Astrocyte (in vitro differentiated cells and primary cell): ENCODE data around the gene NAV1. TPM values are rescaled to one million over a fixed set of nuclear protein-coding genes. Genes with fewer than 3 reads are reported as not detected.
A peak's percentile ranks its signal among the peaks of the same experiment; 100 is the strongest.

Source experiments
- DNase-seq: peaks from one replicate; pipeline ENCODE4 v3.0.0-alpha.2; 2010; ENCODE audit warnings: low read depth
- FAIRE-seq: peaks from 2 replicates; lab custom pipeline; 2011; peaks lifted over from hg19 to GRCh38; lab: Jason Lieb, UNC
- H2AFZ ChIP-seq: 2 replicates; pipeline ENCODE4 v1.6.0; 2012; ENCODE audit warnings: low read depth, low read length, inconsistent platforms
- H3K27ac ChIP-seq: 2 replicates; pipeline ENCODE4 v1.5.1; 2011; ENCODE audit warnings: low read depth, low read length, inconsistent platforms
- H3K27me3 ChIP-seq: 2 replicates; pipeline ENCODE4 v1.6.0; 2011; ENCODE audit warnings: low read length, inconsistent platforms; ENCODE audit not compliant: insufficient read depth
- H3K36me3 ChIP-seq: 2 replicates; pipeline ENCODE4 v1.5.1; 2011; ENCODE audit warnings: low read length, inconsistent platforms; ENCODE audit not compliant: insufficient read depth
- H3K4me1 ChIP-seq: 2 replicates; pipeline ENCODE4 v1.5.1; 2011; ENCODE audit warnings: low read length, inconsistent platforms; ENCODE audit not compliant: insufficient read depth
- H3K4me2 ChIP-seq: 2 replicates; pipeline ENCODE4 v1.6.0; 2012; ENCODE audit warnings: low read length, inconsistent platforms
- H3K4me3 ChIP-seq: 2 replicates; pipeline ENCODE4 v1.5.1; 2011; ENCODE audit warnings: low read depth, mild to moderate bottlenecking, low read length, inconsistent platforms; ENCODE audit not compliant: insufficient read depth
- H3K79me2 ChIP-seq: 2 replicates; pipeline ENCODE4 v1.6.0; 2012; ENCODE audit warnings: mild to moderate bottlenecking, low read length, inconsistent platforms; ENCODE audit not compliant: insufficient read depth
- H3K9ac ChIP-seq: 2 replicates; pipeline ENCODE4 v1.6.0; 2012; ENCODE audit warnings: mild to moderate bottlenecking, low read length, inconsistent platforms
- H3K9me3 ChIP-seq: 2 replicates; pipeline ENCODE4 v1.5.1; 2012; ENCODE audit warnings: low read depth, mild to moderate bottlenecking, low read length, inconsistent platforms; ENCODE audit not compliant: insufficient read depth
- H4K20me1 ChIP-seq: 2 replicates; pipeline ENCODE4 v1.6.0; 2012; ENCODE audit warnings: low read length, inconsistent platforms; ENCODE audit not compliant: insufficient read depth
- H3K27ac Mint-ChIP-seq: one replicate; pipeline ENCODE4 v1.8.0; 2021; ENCODE audit warnings: mild to moderate bottlenecking, mixed read lengths; ENCODE audit not compliant: unreplicated experiment
- H3K27me3 Mint-ChIP-seq: one replicate; pipeline ENCODE4 v1.8.0; 2021; ENCODE audit warnings: low read depth, mixed read lengths; ENCODE audit not compliant: unreplicated experiment
- H3K36me3 Mint-ChIP-seq: one replicate; pipeline ENCODE4 v1.8.0; 2021; ENCODE audit warnings: low read depth, mixed read lengths; ENCODE audit not compliant: unreplicated experiment
- H3K4me1 Mint-ChIP-seq: one replicate; pipeline ENCODE4 v1.8.0; 2021; ENCODE audit warnings: low read depth, mixed read lengths; ENCODE audit not compliant: unreplicated experiment
- H3K4me3 Mint-ChIP-seq: one replicate; pipeline ENCODE4 v1.8.0; 2021; ENCODE audit warnings: mild to moderate bottlenecking, moderate library complexity, mixed read lengths; ENCODE audit not compliant: unreplicated experiment
- H3K9me3 Mint-ChIP-seq: one replicate; pipeline ENCODE4 v1.8.0; 2021; ENCODE audit warnings: mild to moderate bottlenecking, mixed read lengths; ENCODE audit not compliant: unreplicated experiment
- EZH2 ChIP-seq: IDR thresholded peaks from 2 replicates; pipeline ENCODE4 v1.6.1; 2012; ENCODE audit warnings: mild to moderate bottlenecking, low read length, inconsistent platforms; ENCODE audit not compliant: insufficient read depth
- total RNA-seq: library from RNA; stranded (reverse); gene quantifications from 2 replicates; pipeline ENCODE4 v1.2.1, GENCODE V29; 2021
- TF ChIP-seq, protein P1 (sequence below): IDR thresholded peaks from 2 replicates; pipeline ENCODE4 v1.5.1; 2011; ENCODE audit warnings: low read depth, mild to moderate bottlenecking, inconsistent platforms, low read length, moderate library complexity; ENCODE audit not compliant: insufficient read depth

Gene NAV1
- total RNA-seq, 1 donor from 2014 or later = 79.7 TPM

DNA sequence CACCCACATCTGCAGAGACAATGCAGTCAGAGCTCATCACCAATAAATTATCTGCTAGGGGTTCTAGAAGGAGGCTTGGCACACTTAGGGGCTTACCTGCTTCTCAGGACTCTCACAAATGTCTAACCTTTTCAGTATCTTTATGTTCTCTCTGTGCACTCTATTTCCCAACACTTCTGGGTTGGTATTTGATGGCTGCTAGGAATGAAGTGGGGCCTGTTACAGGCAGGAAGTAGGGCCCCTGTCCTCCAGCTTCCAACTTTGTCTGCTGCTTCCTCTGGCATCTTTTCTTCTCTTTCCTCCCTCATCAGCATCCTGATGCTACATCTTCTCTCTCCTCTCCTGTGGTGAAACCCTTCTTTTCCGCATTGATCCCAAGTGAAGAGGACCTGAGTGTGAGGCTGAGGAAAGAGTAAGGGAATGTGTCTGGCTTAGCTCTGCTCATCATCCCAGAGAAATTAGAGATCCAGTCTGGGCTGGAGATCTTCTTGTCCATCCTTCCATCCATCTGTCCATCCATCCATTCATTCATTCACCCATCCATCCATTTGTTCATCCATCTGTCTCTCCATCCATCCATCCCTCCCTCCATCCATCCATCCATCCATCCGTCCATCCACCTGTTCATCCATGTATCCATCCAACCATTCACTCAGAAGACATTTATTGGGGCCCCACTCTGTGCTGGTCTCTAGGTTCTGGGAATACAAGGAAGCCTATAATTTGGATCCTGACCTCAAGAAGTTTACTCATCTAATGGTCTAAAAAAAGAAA, 29.1 kb upstream of the NAV1 start:
- no peak overlapping the region for H2AFZ ChIP-seq
- H3K27ac ChIP-seq = no peak overlapping the region
- Mint-ChIP-seq H3K27me3 (no peaks in the 10 kb centered on the region), H3K9me3 (no peaks in the 10 kb centered on the region), H3K27ac (peak overlapping the region; percentile 0), H3K36me3 (no peaks in the 10 kb centered on the region), H3K4me1 (peaks cover 40% of the 10 kb centered on the region), H3K4me3 (no peak overlapping the region)
- FAIRE-seq (no peak), DNase-seq (no peak)
- H3K79me2 ChIP-seq = peaks cover 28% of the 10 kb centered on the region
- TF ChIP-seq EZH2 = no peak
- TF ChIP-seq, protein P1, sequence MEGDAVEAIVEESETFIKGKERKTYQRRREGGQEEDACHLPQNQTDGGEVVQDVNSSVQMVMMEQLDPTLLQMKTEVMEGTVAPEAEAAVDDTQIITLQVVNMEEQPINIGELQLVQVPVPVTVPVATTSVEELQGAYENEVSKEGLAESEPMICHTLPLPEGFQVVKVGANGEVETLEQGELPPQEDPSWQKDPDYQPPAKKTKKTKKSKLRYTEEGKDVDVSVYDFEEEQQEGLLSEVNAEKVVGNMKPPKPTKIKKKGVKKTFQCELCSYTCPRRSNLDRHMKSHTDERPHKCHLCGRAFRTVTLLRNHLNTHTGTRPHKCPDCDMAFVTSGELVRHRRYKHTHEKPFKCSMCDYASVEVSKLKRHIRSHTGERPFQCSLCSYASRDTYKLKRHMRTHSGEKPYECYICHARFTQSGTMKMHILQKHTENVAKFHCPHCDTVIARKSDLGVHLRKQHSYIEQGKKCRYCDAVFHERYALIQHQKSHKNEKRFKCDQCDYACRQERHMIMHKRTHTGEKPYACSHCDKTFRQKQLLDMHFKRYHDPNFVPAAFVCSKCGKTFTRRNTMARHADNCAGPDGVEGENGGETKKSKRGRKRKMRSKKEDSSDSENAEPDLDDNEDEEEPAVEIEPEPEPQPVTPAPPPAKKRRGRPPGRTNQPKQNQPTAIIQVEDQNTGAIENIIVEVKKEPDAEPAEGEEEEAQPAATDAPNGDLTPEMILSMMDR = no peak
- no peaks in the 10 kb centered on the region for H3K36me3 ChIP-seq
- no peak overlapping the region for H3K4me2 ChIP-seq
- no peaks in the 10 kb centered on the region for H3K9me3 ChIP-seq
- H3K9ac ChIP-seq = no peak overlapping the region
- peaks cover 17% of the 10 kb centered on the region for H4K20me1 ChIP-seq
- H3K4me3 ChIP-seq = no peak overlapping the region
- no peaks in the 10 kb centered on the region for H3K27me3 ChIP-seq
- peaks cover 49% of the 10 kb centered on the region for H3K4me1 ChIP-seq

DNA sequence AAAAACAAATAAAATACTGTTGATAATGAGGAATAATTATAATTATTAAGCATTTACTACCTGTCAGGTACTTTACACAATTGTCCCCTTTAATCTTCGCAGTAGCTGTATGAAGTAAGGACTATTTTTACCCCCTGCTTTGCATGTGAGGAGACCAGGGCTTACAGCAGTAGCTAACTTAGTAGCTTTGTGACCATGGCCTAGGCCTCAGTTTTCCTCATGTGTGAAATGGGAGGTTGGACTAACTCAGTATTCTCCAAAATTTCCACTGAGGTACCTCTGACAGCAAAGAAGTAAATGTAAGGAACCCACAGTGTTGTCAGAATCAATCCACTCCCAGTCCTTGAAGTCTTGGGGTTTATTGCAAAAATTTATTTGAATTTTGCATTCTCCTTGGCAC, 28.2 kb upstream of the NAV1 start:
- peaks cover 19% of the 10 kb centered on the region for H3K79me2 ChIP-seq
- H3K36me3 ChIP-seq = no peaks in the 10 kb centered on the region
- FAIRE-seq (no peak), DNase-seq (no peak)
- TF ChIP-seq, protein P1 = no peak
- no peak for TF ChIP-seq EZH2
- H3K4me3 ChIP-seq = no peak overlapping the region
- no peaks in the 10 kb centered on the region for H3K27me3 ChIP-seq
- H3K9me3 ChIP-seq = no peaks in the 10 kb centered on the region
- no peak overlapping the region for H2AFZ ChIP-seq
- Mint-ChIP-seq H3K9me3 (no peaks in the 10 kb centered on the region), H3K4me3 (no peak overlapping the region), H3K27ac (no peak overlapping the region), H3K27me3 (peaks cover 5% of the 10 kb centered on the region), H3K36me3 (no peaks in the 10 kb centered on the region), H3K4me1 (peaks cover 32% of the 10 kb centered on the region)
- no peak overlapping the region for H3K4me2 ChIP-seq
- peaks cover 40% of the 10 kb centered on the region for H3K4me1 ChIP-seq
- H3K27ac ChIP-seq = no peak overlapping the region
- no peak overlapping the region for H3K9ac ChIP-seq
- H4K20me1 ChIP-seq = peaks cover 8% of the 10 kb centered on the region

DNA sequence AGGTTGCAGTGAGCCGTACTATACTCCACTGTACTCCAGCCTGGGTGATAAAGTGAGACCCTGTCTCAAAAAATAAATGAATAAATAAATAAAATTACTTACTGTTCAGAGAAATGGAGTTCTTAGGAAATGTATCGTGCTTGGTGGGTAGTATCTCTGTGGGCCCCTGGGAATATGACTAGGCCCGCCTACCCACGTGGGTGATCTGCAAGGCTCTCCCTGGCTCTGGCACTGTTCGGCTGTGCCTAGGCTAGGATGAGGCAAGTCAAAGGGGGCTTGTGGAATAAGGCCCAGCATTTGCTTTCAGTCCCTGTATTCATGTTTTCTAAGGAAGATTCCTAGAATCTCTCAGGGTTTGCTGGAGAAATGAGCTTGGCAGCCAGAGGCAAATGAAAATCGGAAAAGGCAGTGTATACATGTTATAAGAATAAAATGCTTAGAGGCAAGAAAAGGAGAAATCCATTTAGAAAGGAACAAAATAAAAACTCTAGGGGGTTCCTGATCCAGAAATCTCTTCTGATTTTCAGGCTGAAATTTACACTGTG, 27.5 kb upstream of the NAV1 start:
- Histone ChIP-seq H3K79me2 (peaks cover 11% of the 10 kb centered on the region), H2AFZ (no peak overlapping the region), H3K4me1 (peaks cover 34% of the 10 kb centered on the region), H3K27me3 (no peaks in the 10 kb centered on the region), H3K36me3 (no peaks in the 10 kb centered on the region), H3K27ac (no peak overlapping the region), H3K9ac (peak overlapping the region; percentile 9), H4K20me1 (peaks cover under 1% of the 10 kb centered on the region), H3K9me3 (no peaks in the 10 kb centered on the region), H3K4me3 (no peak overlapping the region), H3K4me2 (no peak overlapping the region)
- no peaks in the 10 kb centered on the region for H3K9me3 Mint-ChIP-seq
- H3K36me3 Mint-ChIP-seq = no peaks in the 10 kb centered on the region
- H3K27ac Mint-ChIP-seq = no peak overlapping the region
- FAIRE-seq (no peak), DNase-seq (no peak)
- H3K4me3 Mint-ChIP-seq = no peak overlapping the region
- H3K4me1 Mint-ChIP-seq = peaks cover 27% of the 10 kb centered on the region
- H3K27me3 Mint-ChIP-seq = peaks cover 9% of the 10 kb centered on the region
- TF ChIP-seq EZH2 = no peak
- TF ChIP-seq, protein P1 = no peak
